HCT116 (cell line): Measurements from ENCODE around the gene PIAS4.

ENCODE experiments used
- CEBPB ChIP-seq: IDR thresholded peaks from 2 replicates; pipeline ENCODE4 v1.6.1; 2012; ENCODE audit warnings: low read depth
- CTCF ChIP-seq, 3 experiments: fragments of 200-600 bp in 1 of 3; sonication (generic) in 1 of 3; IDR thresholded peaks in 2 of 3; conservative IDR thresholded peaks in 1 of 3; 2 replicates each; pipeline ENCODE4 v1.5.1; 2012 to 2017; ENCODE audit warnings: low read depth in 2 of 3, low read length in 2 of 3, antibody characterized with exemption in 1 of 3, borderline replicate concordance in 1 of 3, control low read depth in 1 of 3, mild to moderate bottlenecking in 1 of 3, mixed read lengths in 1 of 3, mixed run types in 1 of 3, moderate library complexity in 1 of 3; ENCODE audit not compliant: insufficient read depth in 1 of 3
- EGR1 ChIP-seq: IDR thresholded peaks from 2 replicates; pipeline ENCODE4 v1.6.1; 2012; ENCODE audit warnings: low read depth
- EZH2 ChIP-seq: fragments of 200-600 bp; sonication (generic); IDR thresholded peaks from 2 replicates; pipeline ENCODE4 v1.6.1; 2017; ENCODE audit warnings: antibody characterized with exemption, mixed run types
- POLR2A ChIP-seq: IDR thresholded peaks from 2 replicates; pipeline ENCODE4 v1.7.0; 2011; ENCODE audit warnings: borderline replicate concordance; ENCODE audit not compliant: insufficient read depth, insufficient read length; ENCODE audit errors: extremely low read depth
- POLR2AphosphoS5 ChIP-seq: IDR thresholded peaks from 2 replicates; pipeline ENCODE4 v1.6.1; 2011; ENCODE audit warnings: mild to moderate bottlenecking, low read depth, low read length, moderate library complexity
- RAD21 ChIP-seq: IDR thresholded peaks from 2 replicates; pipeline ENCODE4 v1.6.1; 2012; ENCODE audit warnings: low read depth, mild to moderate bottlenecking
- SRF ChIP-seq: IDR thresholded peaks from 2 replicates; pipeline ENCODE4 v1.6.1; 2012; ENCODE audit warnings: low read depth
- ZBTB33 ChIP-seq: IDR thresholded peaks from 2 replicates; pipeline ENCODE4 v1.6.1; 2011; ENCODE audit warnings: mild to moderate bottlenecking, low read length, moderate library complexity; ENCODE audit not compliant: insufficient replicate concordance; ENCODE audit errors: extremely low read depth
- TF ChIP-seq, protein P1 (sequence below): IDR thresholded peaks from 2 replicates; pipeline ENCODE4 v1.6.1; 2012

DNA sequence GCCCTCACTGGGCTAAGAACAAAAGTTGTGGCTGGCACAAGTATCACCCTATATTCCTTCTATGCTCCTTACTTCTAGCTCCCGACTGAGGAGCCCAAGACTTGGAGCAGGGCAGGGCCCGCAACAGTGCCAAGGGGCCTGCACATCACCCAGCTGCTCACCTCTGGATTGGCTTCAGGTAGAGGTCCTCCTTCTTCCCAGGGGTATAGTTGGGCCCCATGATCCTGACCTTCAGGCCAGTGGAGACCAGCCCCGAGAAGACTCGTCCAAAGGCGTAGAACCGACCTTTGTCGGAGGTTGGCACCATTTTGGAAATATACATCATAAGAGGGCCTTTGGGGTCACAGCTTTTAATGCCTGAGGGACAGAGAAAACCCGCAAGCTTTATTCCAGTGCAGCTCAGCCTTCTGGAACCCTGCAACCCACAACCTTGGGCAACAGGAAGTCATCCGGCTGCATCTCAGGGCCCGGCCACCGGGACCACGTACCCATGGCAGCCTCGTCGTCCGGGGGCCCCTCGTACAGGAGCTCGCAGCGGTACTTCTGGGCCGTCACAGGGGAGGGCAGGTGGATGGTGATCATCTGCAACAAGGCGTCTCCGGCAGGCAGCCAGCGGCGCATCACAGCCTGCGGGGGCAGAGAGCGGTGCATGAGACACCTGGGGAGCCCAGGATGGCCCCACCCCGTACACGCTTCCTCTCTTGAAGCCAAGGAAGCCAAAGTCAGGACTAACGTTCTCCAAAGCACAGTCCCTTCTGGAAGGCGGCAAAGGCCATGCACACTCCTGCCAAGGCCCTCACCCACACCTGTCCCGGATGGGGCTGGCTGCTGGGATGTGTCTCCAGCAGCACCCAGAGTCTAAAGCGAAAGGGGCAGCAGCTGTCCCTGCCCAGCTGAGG lies 26.9 kb upstream of the PIAS4 start:
- TF ChIP-seq CTCF (IDR thresholded peaks at IDR 0.05 in 2 of 3, conservative IDR thresholded peaks at IDR 0.05 in 1 of 3; ENCODE audit: borderline replicate concordance in 1 of 3, insufficient read depth in 1 of 3, low read depth in 2 of 3, low read length in 2 of 3) (no peak), RAD21 (no peak), EGR1 (no peak), EZH2 (no peak), SRF (no peak), POLR2AphosphoS5 (peak; percentile 8; the same call in 1 of the 2 replicates), CEBPB (no peak), ZBTB33 (no peak), POLR2A (no peak)
- TF ChIP-seq, protein P1, sequence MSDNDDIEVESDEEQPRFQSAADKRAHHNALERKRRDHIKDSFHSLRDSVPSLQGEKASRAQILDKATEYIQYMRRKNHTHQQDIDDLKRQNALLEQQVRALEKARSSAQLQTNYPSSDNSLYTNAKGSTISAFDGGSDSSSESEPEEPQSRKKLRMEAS: no peak
